CD14-positive monocyte (primary cell): Measurements from ENCODE around the gene LGALSL. TPM values are rescaled to one million over a fixed set of nuclear protein-coding genes. Genes with fewer than 3 reads are reported as not detected.

Source experiments
- DNase-seq, 3 donors: peaks; one replicate each; pipeline ENCODE4 v3.0.0-alpha.2; 2011 to 2022
- H2AFZ ChIP-seq: 2 replicates; pipeline ENCODE4 v1.6.0; 2012; ENCODE audit warnings: mild to moderate bottlenecking, low read depth, low read length, inconsistent platforms; ENCODE audit not compliant: insufficient read depth, poor library complexity, severe bottlenecking
- H3K27ac ChIP-seq, 2 donors: 1 replicate in 1 of 2; 2 replicates in 1 of 2; pipeline ENCODE4 v1.5.1; 2012 to 2013; ENCODE audit warnings: low read length in 2 of 2, control low read depth in 1 of 2, inconsistent platforms in 1 of 2, low read depth in 1 of 2, mild to moderate bottlenecking in 1 of 2
- H3K27me3 ChIP-seq, 2 donors: one replicate each; pipeline versions ENCODE4 v1.6.0 to v1.6.1; 2011 to 2013; ENCODE audit warnings: low read length in 2 of 2; ENCODE audit not compliant: control insufficient read depth in 2 of 2, insufficient read depth in 2 of 2
- H3K36me3 ChIP-seq, 2 donors: replicated peaks in 1 of 2; 1 replicate in 1 of 2; 2 replicates in 1 of 2; pipeline versions ENCODE4 v1.5.1 to v1.6.1; 2012 to 2013; ENCODE audit warnings: low read length in 2 of 2, control low read depth in 1 of 2, inconsistent platforms in 1 of 2, mild to moderate bottlenecking in 1 of 2; ENCODE audit not compliant: insufficient read depth in 2 of 2, control insufficient read depth in 1 of 2
- H3K4me1 ChIP-seq, 2 donors: 1 replicate in 1 of 2; 2 replicates in 1 of 2; pipeline versions ENCODE4 v1.5.1 to v1.6.1; 2012 to 2013; ENCODE audit warnings: low read length in 2 of 2, control low read depth in 1 of 2, inconsistent platforms in 1 of 2, mild to moderate bottlenecking in 1 of 2, moderate library complexity in 1 of 2; ENCODE audit not compliant: insufficient read depth in 2 of 2, control insufficient read depth in 1 of 2
- H3K4me2 ChIP-seq: replicated peaks from 2 replicates; pipeline ENCODE3; 2012; ENCODE audit warnings: low read length, moderate library complexity, mild to moderate bottlenecking; ENCODE audit not compliant: poor library complexity, severe bottlenecking; ENCODE audit errors: extremely low read depth
- H3K4me3 ChIP-seq, 3 experiments: fragments of 200-600 bp in 1 of 3; sonication (generic) in 1 of 3; replicated peaks in 1 of 3; 1 replicate in 2 of 3; 2 replicates in 1 of 3; pipeline ENCODE4 v1.5.1; 2011 to 2013; ENCODE audit warnings: low read length in 3 of 3, mild to moderate bottlenecking in 3 of 3, control low read depth in 2 of 3, low read depth in 2 of 3, inconsistent platforms in 1 of 3, moderate library complexity in 1 of 3
- H3K79me2 ChIP-seq: 2 replicates; pipeline ENCODE4 v1.6.0; 2012; ENCODE audit warnings: mild to moderate bottlenecking, control low read depth, inconsistent platforms, low read length, moderate library complexity; ENCODE audit not compliant: insufficient read depth
- H3K9ac ChIP-seq: 2 replicates; pipeline ENCODE4 v1.6.0; 2017; ENCODE audit warnings: low read length, mild to moderate bottlenecking; ENCODE audit not compliant: insufficient read depth, poor library complexity, severe bottlenecking
- H3K9me3 ChIP-seq, 2 donors: replicated peaks in 1 of 2; 1 replicate in 1 of 2; 2 replicates in 1 of 2; pipeline versions ENCODE4 v1.5.1 to v1.6.1; 2012 to 2013; ENCODE audit warnings: low read length in 2 of 2, control low read depth in 1 of 2; ENCODE audit not compliant: control insufficient read depth in 1 of 2, insufficient read depth in 1 of 2
- H4K20me1 ChIP-seq: 2 replicates; pipeline ENCODE4 v1.6.0; 2012; ENCODE audit warnings: mild to moderate bottlenecking, low read length, control low read depth, moderate library complexity; ENCODE audit not compliant: insufficient read depth
- H3K27ac Mint-ChIP-seq, 7 donors: one replicate each; pipeline ENCODE4 v1.8.0; 2020; ENCODE audit warnings: mild to moderate bottlenecking in 7 of 7, mixed read lengths in 7 of 7, moderate library complexity in 6 of 7, inconsistent platforms in 2 of 7
- H3K27me3 Mint-ChIP-seq, 3 donors: one replicate each; pipeline ENCODE4 v1.8.0; 2021 to 2022; ENCODE audit warnings: low read depth in 3 of 3, mild to moderate bottlenecking in 3 of 3, mixed read lengths in 3 of 3, moderate library complexity in 3 of 3, inconsistent platforms in 1 of 3
- H3K36me3 Mint-ChIP-seq, 2 donors: one replicate each; pipeline ENCODE4 v1.8.0; 2020; ENCODE audit warnings: mixed read lengths in 2 of 2, inconsistent platforms in 1 of 2, mild to moderate bottlenecking in 1 of 2
- H3K4me1 Mint-ChIP-seq: one replicate; pipeline ENCODE4 v1.8.0; 2020; ENCODE audit warnings: mild to moderate bottlenecking, mixed read lengths
- H3K4me3 Mint-ChIP-seq, 2 donors: one replicate each; pipeline ENCODE4 v1.8.0; 2020; ENCODE audit warnings: mild to moderate bottlenecking in 2 of 2, mixed read lengths in 2 of 2, moderate library complexity in 1 of 2
- H3K9me3 Mint-ChIP-seq, 7 donors: one replicate each; pipeline ENCODE4 v1.8.0; 2020 to 2022; ENCODE audit warnings: mixed read lengths in 7 of 7, mild to moderate bottlenecking in 6 of 7, moderate library complexity in 6 of 7, inconsistent platforms in 2 of 7
- CTCF ChIP-seq: fragments of 200-600 bp; IDR thresholded peaks from one replicate; pipeline ENCODE4 v1.8.0; 2022; ENCODE audit warnings: antibody characterized with exemption, mild to moderate bottlenecking
- WGBS: methylation state at CpG from one replicate; pipeline ENCODE4 v1.1.5; 2013; ENCODE audit warnings: missing lambda C conversion rate; ENCODE audit not compliant: insufficient coverage; 5-methylcytosine and 5-hydroxymethylcytosine counted together
- intact Hi-C, 2 donors: fragments of 100-400 bp; cut with micrococcal nuclease; formaldehyde crosslinking; loops; one replicate each; pipeline versions ENCODE4 v1.15.0 to v1.15.1; 2023
- polyA plus RNA-seq, 3 donors: library from polyadenylated mRNA; depleted of rRNA in 1 of 3; unstranded in 2 of 3; stranded (reverse) in 1 of 3; fragments of 300-500 nt in 2 of 3; fragments of >200 nt in 1 of 3; fragmentation: Illumina TruSeq in 2 of 3; gene quantifications; 1 replicate in 2 of 3; 2 replicates in 1 of 3; pipeline ENCODE4 v1.2.3, GENCODE V29; 2012 to 2021

Gene LGALSL
- polyA plus RNA-seq, 3 donors: 0.04 to 0.30 (median 0.22) TPM

DNA sequence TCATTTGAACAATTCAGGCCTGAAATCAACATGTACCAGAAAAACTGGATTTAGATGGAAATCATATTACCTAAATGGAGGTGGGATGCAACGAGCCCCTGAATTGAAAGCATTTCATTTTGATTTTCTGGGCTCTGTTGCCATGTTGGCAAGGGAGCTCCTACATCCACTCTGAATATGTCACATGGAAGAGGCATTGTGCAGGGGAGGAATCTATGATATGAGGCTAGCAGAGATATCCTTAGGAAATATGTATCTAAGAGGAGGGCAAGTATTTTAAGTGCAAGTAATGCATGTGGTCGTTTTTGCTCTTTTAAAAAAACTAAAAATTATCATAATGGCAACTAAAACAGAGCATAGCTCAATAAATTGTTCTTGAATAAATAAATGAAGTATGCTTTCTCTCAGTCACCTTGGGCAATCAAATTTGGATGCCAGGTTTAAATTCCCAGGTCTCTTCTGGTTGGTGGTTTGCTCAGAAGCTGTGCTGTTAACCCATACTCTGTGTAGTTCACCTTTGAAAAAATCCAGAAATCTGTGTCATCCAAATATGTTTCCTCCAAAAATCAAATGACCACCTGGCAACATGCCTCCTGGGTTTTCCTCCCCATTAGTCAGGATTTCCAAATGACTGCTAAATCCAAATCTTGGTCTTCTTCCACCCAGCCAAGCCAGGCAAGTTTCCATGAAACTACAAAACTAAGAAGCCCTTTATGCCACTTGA lies 6.5 kb upstream of the LGALSL start:
- Histone ChIP-seq H3K27ac (no peak overlapping the region), H3K9ac (no peak overlapping the region), H3K36me3 (no peaks in the 10 kb centered on the region), H3K79me2 (no peaks in the 10 kb centered on the region), H3K4me2 (no peak overlapping the region), H2AFZ (no peak overlapping the region), H3K9me3 (no peaks in the 10 kb centered on the region), H3K27me3 (peaks cover 0 to 5% of the 10 kb centered on the region in 2 donors), H3K4me3 (no peak overlapping the region), H4K20me1 (no peaks in the 10 kb centered on the region), H3K4me1 (no peaks in the 10 kb centered on the region)
- TF ChIP-seq CTCF: no peak
- H3K9me3 Mint-ChIP-seq: no peaks in the 10 kb centered on the region
- peaks cover 7 to 9% (median 8%) of the 10 kb centered on the region in 3 donors for H3K27me3 Mint-ChIP-seq
- H3K4me3 Mint-ChIP-seq: no peak overlapping the region
- WGBS: no CpG with 5 or more reads among the region's 2 CpGs
- no peaks in the 10 kb centered on the region for H3K36me3 Mint-ChIP-seq
- no peak overlapping the region for H3K27ac Mint-ChIP-seq
- intact Hi-C loops: no loop called here
- DNase-seq: no peak
- no peaks in the 10 kb centered on the region for H3K4me1 Mint-ChIP-seq

DNA sequence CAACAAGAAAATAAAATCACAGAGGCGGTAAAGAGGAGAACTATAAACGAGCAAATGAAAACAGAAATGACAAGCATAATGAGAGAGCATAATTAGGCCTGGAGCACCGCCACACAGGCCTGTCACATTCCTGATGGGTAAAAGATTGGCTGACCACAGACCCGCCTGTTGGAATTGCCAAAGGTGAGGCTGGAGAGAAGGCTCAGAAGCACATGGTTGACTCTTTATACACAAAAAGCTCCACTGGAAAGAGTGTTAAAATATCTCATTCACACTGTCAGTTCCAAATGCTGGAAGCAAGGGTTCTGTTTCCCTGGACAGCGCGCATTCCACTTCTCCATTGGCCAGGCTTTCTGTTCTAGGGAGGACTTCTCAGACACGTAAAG lies 5.9 kb upstream of the LGALSL start:
- no peak for TF ChIP-seq CTCF
- H3K27me3 Mint-ChIP-seq: peaks cover 7 to 9% (median 8%) of the 10 kb centered on the region in 3 donors
- no peak for DNase-seq
- no peak overlapping the region for H3K27ac Mint-ChIP-seq
- H3K9me3 ChIP-seq: no peaks in the 10 kb centered on the region
- no peak overlapping the region for H3K4me3 Mint-ChIP-seq
- H3K4me1 Mint-ChIP-seq: no peaks in the 10 kb centered on the region
- no peaks in the 10 kb centered on the region for H3K36me3 ChIP-seq
- no peak overlapping the region for H3K27ac ChIP-seq
- intact Hi-C loops: no loop called here
- no peaks in the 10 kb centered on the region for H3K4me1 ChIP-seq
- H3K4me3 ChIP-seq: no peak overlapping the region
- no peak overlapping the region for H3K4me2 ChIP-seq
- no peak overlapping the region for H2AFZ ChIP-seq
- no peak overlapping the region for H3K9ac ChIP-seq
- H3K36me3 Mint-ChIP-seq: no peaks in the 10 kb centered on the region
- H4K20me1 ChIP-seq: no peaks in the 10 kb centered on the region
- H3K27me3 ChIP-seq: peaks cover 0 to 11% of the 10 kb centered on the region in 2 donors
- no peaks in the 10 kb centered on the region for H3K9me3 Mint-ChIP-seq
- no peaks in the 10 kb centered on the region for H3K79me2 ChIP-seq
- 97% methylated on average over 6 of the region's 7 CpGs for WGBS
